GM21515 (cell line): ENCODE data around the gene SAFB.
"Not testable (repeated sequence)": the region's sequence is repeated elsewhere in the genome, so short reads cannot be mapped to it uniquely, and the experiment has no call there.

Experiments used
- ATAC-seq: cut with Tn5 transposase; IDR thresholded peaks from one replicate; pipeline ENCODE4 v1.9.1; 2021; ENCODE audit not compliant: unreplicated experiment

The SAFB gene

DNA sequence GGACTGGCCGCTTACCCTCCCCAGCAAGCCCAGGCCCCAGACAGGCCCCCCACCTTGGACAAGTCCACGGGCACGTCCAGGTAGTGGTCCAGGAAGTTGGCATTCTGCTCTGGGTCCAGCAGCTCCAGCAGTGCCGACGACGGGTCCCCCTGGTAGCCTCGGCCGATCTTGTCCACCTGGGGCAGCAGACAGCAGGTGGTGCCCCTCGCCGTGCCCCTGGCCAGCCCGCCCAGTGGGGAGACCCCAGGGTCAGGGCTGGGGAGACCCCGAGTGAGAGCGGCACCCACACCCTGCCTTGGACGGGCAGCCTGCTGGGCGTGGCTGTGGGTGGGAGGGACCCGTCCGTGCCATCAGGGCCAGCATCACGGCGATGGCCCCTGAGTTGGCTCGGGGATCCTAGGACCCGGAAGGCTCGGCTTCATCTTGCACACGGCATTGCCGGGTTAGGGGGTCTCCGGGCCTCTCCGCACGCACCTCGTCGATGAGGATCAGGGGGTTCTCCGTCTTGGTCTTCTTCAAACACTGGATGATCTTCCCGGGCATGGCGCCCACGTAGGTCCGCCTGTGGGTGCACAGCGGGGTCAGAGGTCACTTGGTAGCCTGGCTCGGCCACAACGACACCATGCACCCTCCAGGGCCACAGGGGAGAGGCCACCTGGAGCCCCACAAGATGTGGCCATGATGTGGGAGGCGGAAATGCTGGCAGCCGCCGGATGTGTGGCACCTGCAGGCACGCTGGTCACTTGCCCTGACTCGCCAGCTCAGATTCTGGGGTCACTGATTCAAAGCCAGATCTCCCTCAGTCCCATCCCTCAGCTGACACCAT is 73.5 kb downstream of the SAFB start:
- ATAC-seq, result no peak

- ATAC-seq, result no peak
Observed at GRCh38 chr19:5697022-5697889, 74.4 kb downstream of the SAFB start.

DNA sequence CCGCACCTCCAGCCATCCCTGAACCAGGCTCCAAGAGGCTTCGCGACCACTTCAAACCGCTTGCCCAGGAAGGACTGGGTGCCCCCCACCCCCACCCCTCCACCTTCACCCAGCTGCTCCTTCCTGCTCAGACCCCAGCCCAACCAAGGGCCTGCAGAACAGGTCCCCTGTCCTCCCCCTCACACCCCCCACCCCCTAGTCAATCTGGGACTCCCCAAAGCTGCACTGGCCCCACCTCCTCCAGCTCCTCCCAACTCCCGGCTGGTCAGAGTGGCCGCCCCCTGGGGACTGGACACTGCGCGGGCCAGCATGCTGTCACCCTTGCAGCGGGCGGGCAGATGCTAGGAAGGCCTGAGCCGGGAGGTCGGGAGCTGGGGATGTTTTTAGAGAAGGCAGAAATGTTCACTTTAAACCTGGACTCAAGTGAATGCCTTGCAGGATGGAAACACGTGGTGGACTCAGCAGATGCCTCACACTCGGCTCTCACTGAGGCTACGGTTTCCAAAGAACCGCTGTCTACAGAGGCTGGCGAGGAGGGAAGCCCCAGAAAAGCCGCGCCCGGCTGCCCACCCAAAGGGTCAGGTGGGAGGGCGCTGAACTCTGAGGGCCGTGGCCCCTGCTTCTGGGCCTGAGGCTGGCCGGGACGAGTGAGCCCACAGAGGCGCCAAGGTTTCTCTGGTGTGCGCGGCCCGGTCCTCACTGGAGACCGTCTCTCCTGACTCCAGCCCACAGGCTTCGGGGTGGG is 75.2 kb downstream of the SAFB start:
- no peak for ATAC-seq

DNA sequence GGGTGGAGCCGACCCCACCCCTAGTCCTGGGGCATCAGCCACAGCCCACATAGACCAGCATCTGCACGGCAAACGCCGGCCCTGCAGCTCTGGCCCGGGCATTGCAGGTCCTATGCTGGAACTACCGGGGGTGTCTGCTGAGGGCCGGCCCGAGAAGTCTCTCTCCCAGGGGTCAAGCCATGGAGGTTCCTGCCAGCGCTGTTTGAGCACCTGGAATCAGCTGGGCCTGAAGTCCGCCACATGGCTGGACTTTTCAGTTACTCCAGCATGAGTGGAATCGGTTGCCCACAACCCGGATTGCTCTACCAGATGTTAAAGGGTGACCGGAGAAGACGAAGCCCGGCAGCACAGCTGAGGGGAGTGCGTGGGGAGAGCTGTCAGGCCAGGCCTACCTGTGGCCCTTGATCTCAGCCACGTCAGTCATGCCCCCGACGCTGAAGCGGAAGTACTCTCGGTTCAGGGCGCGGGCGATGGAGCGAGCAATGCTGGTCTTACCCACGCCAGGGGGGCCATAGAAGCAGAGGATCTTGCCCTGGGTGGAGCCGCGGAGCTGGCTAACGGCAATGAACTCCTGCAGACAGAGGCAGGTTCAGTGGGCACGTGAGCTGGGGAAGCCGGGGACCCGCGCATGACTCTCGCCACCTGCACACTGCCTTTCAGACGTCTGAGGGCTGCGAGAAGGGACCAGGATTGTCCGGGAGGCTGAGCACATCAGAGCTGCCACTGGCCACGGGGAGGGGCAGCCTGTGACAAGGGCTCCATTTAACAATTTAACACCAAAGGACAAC is 75.9 kb downstream of the SAFB start:
- ATAC-seq, result no peak

DNA sequence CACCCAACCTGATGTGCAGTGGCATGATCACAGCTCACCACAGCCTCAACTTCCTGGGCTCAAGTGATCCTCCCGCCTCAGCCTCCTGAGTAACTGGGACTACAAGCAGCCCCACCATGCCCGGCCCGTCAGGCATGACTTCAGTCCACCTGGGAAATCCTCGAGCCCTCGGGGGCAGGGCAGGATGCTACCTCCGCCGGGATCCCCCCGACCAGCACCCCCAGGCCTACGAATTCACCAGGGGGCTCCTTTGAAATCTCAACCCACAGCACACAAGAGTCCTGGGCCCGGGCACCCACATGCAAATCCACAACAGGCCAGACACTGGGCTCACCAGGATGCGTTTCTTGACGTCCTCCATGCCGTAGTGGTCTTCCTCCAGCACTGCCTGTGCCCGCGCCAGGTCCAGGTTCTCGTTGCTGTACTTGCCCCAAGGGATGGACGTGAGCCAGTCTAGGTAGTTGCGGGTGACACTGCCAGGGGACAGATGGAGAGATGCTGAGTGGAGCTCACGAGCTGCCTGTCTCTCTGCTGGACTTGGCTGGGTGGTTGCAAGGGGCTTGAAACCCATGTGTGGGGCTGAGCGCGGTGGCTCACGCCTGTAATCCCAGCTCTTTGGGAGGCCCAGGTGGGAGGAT is 77.7 kb downstream of the SAFB start:
- no peak for ATAC-seq

DNA sequence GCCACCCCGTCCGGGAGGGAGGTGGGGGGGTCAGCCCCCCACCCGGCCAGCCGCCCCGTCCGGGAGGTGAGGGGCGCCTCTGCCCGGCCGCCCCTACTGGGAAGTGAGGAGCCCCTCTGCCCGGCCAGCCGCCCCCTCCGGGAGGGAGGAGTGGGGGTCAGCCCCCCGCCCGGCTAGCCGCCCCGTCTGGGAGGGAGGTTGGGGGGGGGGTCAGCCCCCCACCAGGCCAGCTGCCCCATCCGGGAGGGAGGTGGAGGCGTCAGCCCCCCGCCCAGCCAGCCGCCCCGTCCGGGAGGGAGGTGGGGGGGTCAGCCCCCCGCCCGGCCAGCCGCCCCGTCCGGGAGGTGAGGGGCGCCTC is 79.1 kb downstream of the SAFB start:
- not testable (repeated sequence) for ATAC-seq

DNA sequence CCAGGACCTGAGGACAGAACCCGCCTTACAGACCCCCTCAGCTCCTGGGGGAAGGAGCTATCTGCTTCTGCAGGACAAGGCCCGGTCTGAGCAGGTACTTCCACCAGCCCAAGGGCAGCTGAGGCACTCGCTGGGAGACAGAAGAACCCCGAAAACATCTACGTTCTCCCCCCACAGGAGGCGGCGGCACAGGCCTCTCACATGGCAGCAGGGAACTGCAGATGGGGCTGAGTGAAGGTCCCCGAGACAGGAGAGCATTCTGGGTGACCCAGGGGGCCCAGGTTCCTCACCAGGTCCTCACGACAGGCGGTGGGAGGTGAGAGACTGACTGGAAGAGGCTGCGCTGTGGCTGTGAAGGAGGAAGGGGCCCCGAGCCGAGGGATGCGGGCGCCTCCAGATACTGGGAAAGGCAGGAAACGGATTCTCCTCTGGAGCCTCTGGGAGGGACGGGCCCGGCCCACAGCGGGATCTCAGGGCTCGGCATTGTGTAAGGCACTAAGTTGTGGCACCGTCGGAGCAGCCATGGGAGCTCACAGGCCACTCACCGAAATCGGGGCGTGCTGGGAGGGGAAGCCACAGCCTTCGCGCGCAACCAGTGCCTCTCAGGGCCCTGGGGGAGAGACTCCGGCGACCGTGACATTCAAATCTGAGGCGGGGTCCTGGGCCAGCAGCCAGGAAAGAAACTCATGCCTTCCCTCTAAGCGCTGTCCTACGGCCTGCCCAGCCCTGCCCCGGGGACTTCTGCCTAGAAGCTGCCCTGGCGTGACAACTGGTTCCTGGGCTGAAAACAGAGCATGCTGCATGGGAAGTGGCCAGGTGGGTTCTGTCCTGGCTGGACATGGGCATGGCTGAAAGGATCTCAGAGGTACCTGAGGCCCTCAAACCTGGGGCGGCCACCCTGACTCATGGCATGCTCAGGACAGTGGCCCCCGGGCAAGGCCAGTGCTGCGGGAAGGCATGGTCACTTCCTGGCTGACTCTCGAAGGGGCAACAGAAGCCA is 81.2 kb downstream of the SAFB start:
- ATAC-seq, result no peak

GRCh38 chr19:5705552-5705951 is 82.7 kb downstream of the SAFB start:
- ATAC-seq, result no peak

- ATAC-seq, result no peak
Observed at GRCh38 chr19:5706876-5707573, 84.1 kb downstream of the SAFB start.

GRCh38 chr19:5707576-5708575 is 85.0 kb downstream of the SAFB start:
- no peak for ATAC-seq

DNA sequence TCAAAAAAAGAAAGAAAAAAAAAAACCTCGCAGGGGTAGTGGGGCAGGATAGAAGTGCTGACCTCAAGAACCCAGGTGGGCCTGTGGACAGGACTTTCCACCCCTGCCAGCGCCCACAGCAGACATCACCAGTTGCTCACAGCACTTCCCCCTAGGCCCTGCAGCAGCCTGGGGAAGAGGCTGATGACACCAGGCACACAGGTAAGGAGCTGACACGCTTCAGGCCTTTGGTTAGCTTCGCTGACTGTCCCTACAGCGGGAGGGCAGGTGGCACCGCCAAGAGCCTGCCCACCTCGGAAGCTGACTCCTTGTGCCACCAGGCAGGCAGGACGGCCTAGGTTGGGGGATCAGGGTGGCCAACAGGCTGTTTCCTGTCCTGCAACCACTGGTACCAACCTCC is 88.1 kb downstream of the SAFB start:
- ATAC-seq, result no peak

DNA sequence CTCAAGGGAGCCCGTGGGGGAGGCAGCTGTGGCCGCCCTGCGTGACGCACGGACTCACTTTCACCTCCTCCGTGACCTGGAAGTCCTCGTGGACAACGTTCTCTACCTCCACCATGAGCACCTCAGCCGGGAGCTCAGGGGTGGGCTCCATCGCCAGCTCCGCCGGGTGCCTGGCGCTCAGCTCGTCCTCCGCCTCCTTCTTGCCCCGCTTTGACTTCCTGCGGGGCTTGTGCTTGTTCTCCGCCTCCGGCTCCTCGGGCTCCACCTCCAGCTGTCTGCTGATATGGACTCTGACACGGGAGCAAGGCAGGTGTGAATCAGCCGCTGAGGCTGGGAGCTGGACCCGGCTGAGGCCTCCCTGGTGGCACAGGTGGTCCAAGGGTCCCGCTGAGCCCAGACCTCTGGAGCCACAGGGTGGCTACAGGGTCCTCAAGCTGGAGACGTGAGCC is 88.9 kb downstream of the SAFB start:
- ATAC-seq, result no peak

DNA sequence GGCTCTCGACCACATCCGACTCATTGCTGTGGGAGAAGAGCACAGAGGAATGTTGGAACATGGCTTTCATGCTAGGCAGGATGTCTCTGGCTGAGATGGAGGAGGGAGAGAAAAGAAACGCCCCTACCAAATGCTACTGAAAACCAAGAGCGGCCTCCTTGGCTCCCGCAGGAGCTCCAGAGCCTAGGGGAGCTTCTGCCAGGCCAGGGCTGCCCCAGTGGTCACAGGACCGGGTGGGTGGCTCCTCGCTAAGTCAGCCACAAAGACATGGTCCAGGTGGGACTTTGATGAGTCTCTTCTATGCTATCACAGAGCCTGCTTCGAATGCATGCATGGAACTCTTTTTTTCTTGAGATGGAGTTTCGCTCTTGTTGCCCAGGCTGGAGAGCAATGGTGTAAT is 90.3 kb downstream of the SAFB start:
- no peak for ATAC-seq

DNA sequence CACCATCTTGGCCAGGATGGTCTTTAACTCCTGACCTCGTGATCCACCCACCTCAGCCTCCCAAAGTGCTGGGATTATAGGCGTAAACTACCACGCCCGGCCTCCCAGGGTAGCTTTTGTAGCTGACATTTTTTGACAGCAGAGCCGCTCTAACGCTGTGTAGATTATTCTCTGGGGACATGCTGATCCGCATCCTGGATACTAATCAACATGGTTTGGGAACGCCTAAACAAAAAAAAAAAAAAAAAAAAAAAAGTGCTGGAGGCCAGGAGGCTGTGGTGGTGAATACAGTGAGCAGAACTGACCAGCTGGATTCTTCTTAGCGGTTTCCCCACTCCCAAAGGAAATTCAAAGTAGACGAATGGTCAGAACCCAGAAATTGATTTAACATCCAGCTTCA is 91.9 kb downstream of the SAFB start:
- no peak for ATAC-seq

GRCh38 chr19:5717215-5717935 is 94.5 kb downstream of the SAFB start:
- ATAC-seq, result no peak
